ENCODE data around the gene TMEM238.

DNA sequence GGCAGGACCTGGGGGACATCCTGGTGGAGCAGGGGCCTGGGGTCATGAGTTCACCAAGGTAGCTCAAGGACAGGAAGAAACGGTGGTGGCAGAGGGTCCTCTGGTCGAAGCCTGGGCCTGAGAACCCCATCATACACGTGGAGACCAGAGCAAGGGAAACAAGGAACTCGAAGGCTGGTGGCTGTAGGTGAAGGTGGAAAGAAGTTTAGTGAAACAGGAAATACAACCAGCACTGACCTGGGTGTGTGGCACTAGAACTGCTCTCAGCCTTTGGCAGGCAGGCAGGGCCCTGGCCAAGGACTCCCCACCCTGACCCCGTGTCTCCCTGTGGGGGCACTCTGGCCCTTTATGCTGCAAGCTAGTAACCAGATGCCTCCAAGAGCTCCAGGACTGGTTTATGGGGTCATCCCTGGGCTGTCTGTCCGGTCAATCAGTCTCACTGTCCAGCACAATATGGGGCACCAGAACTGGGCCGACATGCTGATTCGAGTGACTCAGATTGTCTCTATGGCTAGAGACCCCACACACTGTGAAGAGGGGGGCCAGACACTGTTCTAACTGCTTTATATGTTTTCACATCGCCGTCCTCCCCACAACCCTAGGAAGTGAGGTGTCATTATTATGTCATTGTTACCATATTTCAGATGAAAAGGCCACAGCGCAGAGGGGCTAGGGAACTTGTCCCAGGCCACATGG is 33.3 kb downstream of the TMEM238 start:
- TF ChIP-seq CTCF (conservative IDR thresholded peaks at IDR 0.05 in 1 of 2, IDR thresholded peaks at IDR 0.05 in 1 of 2; ENCODE audit: low read depth in 1 of 2, low read length in 2 of 2) = no peak
- TF ChIP-seq EZH2 (IDR thresholded peaks at IDR 0.05; ENCODE audit: low read length, missing control alignments) = no peak
